Activated CD8-positive, alpha-beta memory T cell treated with anti-CD3 and anti-CD28 coated beads for 48 hours (primary cell): Measurements from ENCODE around the gene MAP3K8.

Experiments
- DNase-seq, 3 experiments: peaks; one replicate each; pipeline ENCODE4 v3.0.0-alpha.2; 2020; ENCODE audit warnings: low read depth in 2 of 3, low spot score in 2 of 3

MAP3K8 gene

GRCh38 chr10:30433730-30434272 is at the start of gene MAP3K8:
Gene MAP3K8 (plus strand): TSS chr10:30434184. CDS start chr10:30438939, 4,755 bp downstream.
- DNase-seq, result peak; percentile 61 to 85 (median 69)

GRCh38 chr10:30384701-30385201 is 49.2 kb upstream of the MAP3K8 start:
- no peak for DNase-seq

- DNase-seq, result no peak
Measured at GRCh38 chr10:30386801-30387588, 47.0 kb upstream of the MAP3K8 start.

- no peak for DNase-seq
Measured at GRCh38 chr10:30387646-30388243, 46.2 kb upstream of the MAP3K8 start.

GRCh38 chr10:30389543-30389942 is 44.4 kb upstream of the MAP3K8 start:
- no peak for DNase-seq

GRCh38 chr10:30390207-30390606 is 43.8 kb upstream of the MAP3K8 start:
- DNase-seq, result no peak

GRCh38 chr10:30391266-30391665 is 42.7 kb upstream of the MAP3K8 start:
- DNase-seq, result no peak

- peak; percentile 31 to 69 (median 53) for DNase-seq
Measured at GRCh38 chr10:30392564-30392990, 41.4 kb upstream of the MAP3K8 start.

GRCh38 chr10:30396293-30396692 is 37.7 kb upstream of the MAP3K8 start:
- DNase-seq, result no peak

GRCh38 chr10:30396698-30397097 is 37.3 kb upstream of the MAP3K8 start:
- no peak for DNase-seq

- DNase-seq, result no peak
Measured at GRCh38 chr10:30398193-30398592, 35.8 kb upstream of the MAP3K8 start.

GRCh38 chr10:30398788-30399187 is 35.2 kb upstream of the MAP3K8 start:
- no peak for DNase-seq

- DNase-seq, result no peak
Measured at GRCh38 chr10:30403494-30403893, 30.5 kb upstream of the MAP3K8 start.

- no peak for DNase-seq
Measured at GRCh38 chr10:30404540-30404939, 29.4 kb upstream of the MAP3K8 start.

GRCh38 chr10:30411263-30411662 is 22.7 kb upstream of the MAP3K8 start:
- no peak for DNase-seq

- no peak for DNase-seq
Measured at GRCh38 chr10:30412901-30413300, 21.1 kb upstream of the MAP3K8 start.

- DNase-seq, result no peak
Measured at GRCh38 chr10:30413996-30414576, 19.9 kb upstream of the MAP3K8 start.

GRCh38 chr10:30415593-30415992 is 18.4 kb upstream of the MAP3K8 start:
- DNase-seq, result no peak

GRCh38 chr10:30417301-30417700 is 16.7 kb upstream of the MAP3K8 start:
- no peak for DNase-seq

- DNase-seq, result no peak
Measured at GRCh38 chr10:30420266-30420665, 13.7 kb upstream of the MAP3K8 start.

GRCh38 chr10:30420766-30421165 is 13.2 kb upstream of the MAP3K8 start:
- DNase-seq, result no peak
